ES-I3 (cell line): ENCODE data around the gene OR1C1.
"Not testable (repeated sequence)": the region's sequence is repeated elsewhere in the genome, so short reads cannot be mapped to it uniquely, and the experiment has no call there.

Experiments
- H3K36me3 ChIP-seq: 2 replicates; pipeline ENCODE4 v1.6.1; 2013; ENCODE audit warnings: mild to moderate bottlenecking, low read length, control low read depth, moderate library complexity; ENCODE audit not compliant: insufficient read depth
- H3K4me1 ChIP-seq: 2 replicates; pipeline ENCODE4 v1.6.1; 2013; ENCODE audit warnings: mild to moderate bottlenecking, control low read depth, low read length; ENCODE audit not compliant: insufficient read depth
- H3K9ac ChIP-seq: 2 replicates; pipeline ENCODE4 v1.6.1; 2013; ENCODE audit warnings: low read depth, mild to moderate bottlenecking, low read length, moderate library complexity
- H3K9me3 ChIP-seq: 2 replicates; pipeline ENCODE4 v1.6.1; 2013; ENCODE audit warnings: mild to moderate bottlenecking, low read length, moderate library complexity; ENCODE audit not compliant: control insufficient read depth, insufficient read depth

Gene OR1C1

DNA sequence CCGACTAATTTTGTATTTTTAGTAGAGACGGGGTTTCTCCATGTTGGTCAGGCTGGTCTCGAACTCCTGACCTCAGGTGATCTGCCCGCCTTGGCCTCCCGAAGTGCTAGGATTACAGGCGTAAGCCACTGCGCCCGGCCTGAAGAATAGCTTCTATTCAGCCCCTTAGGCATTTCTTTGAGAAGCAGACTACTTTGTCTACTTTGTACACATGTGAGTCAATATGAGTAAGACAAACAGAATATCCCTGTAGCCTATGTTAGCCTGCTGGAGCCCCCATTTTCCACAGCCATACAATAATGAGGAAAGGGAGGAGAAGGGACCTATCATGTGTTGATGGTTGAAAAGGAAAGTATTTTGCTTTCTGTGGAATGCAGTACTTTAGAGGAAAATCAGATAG, 49.7 kb downstream of the OR1C1 start:
- not testable (repeated sequence) for H3K4me1 ChIP-seq, H3K36me3 ChIP-seq, H3K9ac ChIP-seq, H3K9me3 ChIP-seq
